Measurements from ENCODE around the gene LTBP4. TPM values are rescaled to one million over a fixed set of nuclear protein-coding genes. Genes with fewer than 3 reads are reported as not detected.
"Not testable (repeated sequence)": the region's sequence is repeated elsewhere in the genome, so short reads cannot be mapped to it uniquely, and the experiment has no call there.

LTBP4 gene
- total RNA-seq, 2 donors from 2014 or later = 178 to 245 TPM

DNA sequence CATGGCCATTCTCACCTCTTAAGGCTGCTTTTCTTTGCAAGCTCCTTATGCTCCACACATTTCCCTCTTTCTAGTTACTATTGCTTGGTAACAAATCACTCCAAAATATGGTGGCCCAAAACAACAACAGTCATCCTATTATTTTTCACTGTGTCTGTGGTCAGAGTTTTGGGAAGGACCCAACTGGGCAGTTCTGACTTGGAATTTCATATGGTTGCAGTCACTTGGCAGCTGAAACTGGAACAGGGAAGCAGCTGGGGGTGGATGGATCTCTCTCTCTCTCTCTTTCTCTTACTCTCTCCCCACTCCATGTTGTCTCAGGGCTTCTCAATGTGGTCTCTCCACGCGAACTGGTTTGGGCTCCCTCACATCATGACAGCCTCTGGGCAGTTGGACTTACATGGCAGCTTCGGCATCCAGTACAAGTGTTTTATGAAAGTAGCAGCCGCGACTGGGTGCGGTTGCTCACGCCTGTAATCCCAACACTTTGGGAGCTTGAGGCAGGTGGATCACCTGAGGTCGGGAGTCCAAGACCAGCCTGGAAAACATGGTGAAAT lies 49.7 kb downstream of the LTBP4 start:
- H3K36me3 Mint-ChIP-seq = no peaks in the 10 kb centered on the region
- no peak overlapping the region for H3K27ac Mint-ChIP-seq
- DNase-seq (ENCODE audit: low spot score in 2 of 2) (no peak), ATAC-seq (no peak)
- no peaks in the 10 kb centered on the region for H3K9me3 Mint-ChIP-seq

DNA sequence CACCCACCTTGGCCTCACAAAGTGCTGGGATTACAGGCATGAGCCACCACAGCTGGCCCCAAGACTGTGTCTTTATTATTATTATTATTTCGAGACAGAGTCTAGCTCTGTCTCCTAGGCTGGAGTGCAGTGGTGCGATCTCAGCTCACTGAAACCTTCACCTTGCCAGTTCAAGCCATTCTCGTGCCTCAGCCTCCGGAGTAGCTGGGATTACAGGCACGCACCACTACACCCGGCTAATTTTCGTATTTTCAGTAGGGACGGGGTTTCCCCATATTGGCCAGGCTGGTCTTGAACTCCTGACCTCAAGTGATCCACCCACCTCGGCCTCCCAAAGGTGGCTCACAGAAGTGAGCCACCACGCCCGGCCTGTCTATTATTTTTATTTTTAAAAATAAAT lies 51.1 kb downstream of the LTBP4 start:
- not testable (repeated sequence) for ATAC-seq; H3K27ac Mint-ChIP-seq; DNase-seq (ENCODE audit: low spot score in 2 of 2); H3K36me3 Mint-ChIP-seq; H3K9me3 Mint-ChIP-seq

DNA sequence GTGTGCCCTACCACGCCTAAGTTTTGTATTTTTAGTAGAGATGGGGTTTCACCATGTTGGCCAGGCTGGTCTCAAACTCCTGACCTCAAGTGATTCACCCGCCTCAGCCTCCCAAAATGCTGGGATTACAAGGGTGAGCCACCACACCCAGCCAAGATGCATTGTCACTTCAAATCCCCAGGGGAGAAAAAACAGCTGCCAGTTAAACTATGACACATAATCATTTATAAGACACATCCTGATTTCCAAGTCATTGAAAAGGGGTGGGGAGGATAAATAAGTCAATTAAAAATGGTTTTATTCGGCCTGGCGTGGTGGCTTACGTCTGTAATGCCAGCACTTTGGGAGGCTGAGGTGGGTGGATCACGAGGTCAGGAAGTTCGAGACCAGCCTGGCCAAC lies 54.5 kb downstream of the LTBP4 start:
- H3K9me3 Mint-ChIP-seq; DNase-seq (ENCODE audit: low spot score in 2 of 2); H3K36me3 Mint-ChIP-seq; H3K27ac Mint-ChIP-seq; ATAC-seq: not testable (repeated sequence)

DNA sequence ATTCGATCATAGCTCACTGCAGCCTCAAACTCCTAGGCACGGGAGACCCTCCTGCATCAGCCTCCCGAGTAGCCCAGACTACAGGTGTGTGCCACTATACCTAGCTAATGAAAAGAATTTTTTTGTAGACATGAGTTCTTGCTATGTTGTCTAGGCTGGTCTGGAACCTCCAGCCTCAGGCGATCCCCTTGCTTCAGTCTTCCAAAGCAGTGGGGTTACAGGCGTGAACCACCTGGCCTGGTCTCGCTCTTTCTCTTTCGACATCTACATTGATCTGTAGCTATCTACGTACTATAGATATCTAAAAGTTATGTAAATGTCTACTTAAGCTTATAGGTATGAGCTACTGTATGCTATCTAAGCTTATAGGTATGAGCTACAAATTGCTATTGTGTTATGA lies 56.9 kb downstream of the LTBP4 start:
- H3K9me3 Mint-ChIP-seq = no peaks in the 10 kb centered on the region
- H3K36me3 Mint-ChIP-seq = no peaks in the 10 kb centered on the region
- ATAC-seq (no peak), DNase-seq (ENCODE audit: low spot score in 2 of 2) (no peak)
- H3K27ac Mint-ChIP-seq = no peak overlapping the region

DNA sequence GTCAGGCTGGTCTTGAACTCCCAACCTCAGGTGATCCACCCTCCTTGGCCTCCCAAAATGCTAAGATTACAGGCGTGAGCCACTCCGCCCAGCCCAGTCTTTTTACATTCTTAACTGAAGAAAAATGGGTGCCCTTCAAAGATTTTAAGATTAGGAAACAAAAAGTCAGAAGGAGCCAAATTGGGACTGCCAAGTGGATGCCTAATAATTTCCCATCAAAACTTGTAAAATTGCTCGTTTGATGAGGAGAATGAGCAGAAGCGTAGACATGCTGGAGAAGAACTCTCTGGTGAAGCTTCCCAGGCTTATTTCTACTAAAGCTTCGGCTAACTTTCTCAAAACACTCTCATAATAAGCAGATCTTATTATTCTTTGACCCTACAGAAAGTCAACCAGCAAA lies 57.9 kb downstream of the LTBP4 start:
- no peak for DNase-seq (ENCODE audit: low spot score in 2 of 2)
- Mint-ChIP-seq H3K27ac (no peak overlapping the region), H3K36me3 (no peaks in the 10 kb centered on the region), H3K9me3 (no peaks in the 10 kb centered on the region)
- ATAC-seq = no peak

DNA sequence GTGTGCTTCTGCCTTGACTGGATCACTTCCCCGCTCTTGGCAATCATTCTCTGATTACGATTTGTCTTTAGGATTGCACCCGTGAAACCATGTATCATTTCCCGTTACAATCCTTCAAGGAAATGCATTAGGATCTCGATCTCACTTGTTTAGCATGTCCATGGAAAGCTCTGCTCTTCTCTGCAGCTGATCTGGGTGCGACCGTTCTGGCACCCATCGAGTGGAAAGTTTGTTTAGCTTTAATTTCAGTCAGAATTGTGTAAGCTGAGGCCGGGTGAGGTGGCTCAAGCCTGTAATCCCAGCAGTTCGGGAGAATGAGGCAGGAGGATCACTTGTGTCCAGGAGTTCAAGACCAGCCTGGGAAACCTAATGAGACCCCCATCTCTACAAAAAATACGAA lies 58.4 kb downstream of the LTBP4 start:
- no peak for ATAC-seq
- Mint-ChIP-seq H3K9me3 (no peaks in the 10 kb centered on the region), H3K36me3 (no peaks in the 10 kb centered on the region), H3K27ac (no peak overlapping the region)
- DNase-seq (ENCODE audit: low spot score in 2 of 2) = no peak

DNA sequence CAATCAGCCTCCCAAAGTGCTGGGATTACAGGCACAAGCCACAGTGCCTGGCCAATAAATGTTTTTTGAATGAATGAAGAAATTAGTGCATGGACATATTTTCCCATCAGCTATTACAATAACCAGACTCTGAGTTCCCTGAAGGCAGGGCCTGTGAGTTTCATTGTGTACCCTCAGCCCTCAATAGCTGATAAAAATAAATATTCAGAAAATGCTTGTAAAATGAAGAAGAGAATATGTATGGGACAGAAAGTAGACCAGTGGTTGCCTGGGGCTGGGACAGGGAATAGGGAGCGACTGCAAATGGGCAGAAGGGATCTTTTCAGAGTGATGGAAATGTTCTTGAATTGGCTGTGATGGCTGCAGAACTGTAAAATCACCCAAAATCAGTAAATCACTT lies 60.4 kb downstream of the LTBP4 start:
- ATAC-seq (no peak), DNase-seq (ENCODE audit: low spot score in 2 of 2) (no peak)
- H3K36me3 Mint-ChIP-seq = peaks cover 0 to 1% of the 10 kb centered on the region in 2 donors
- no peak overlapping the region for H3K27ac Mint-ChIP-seq
- no peaks in the 10 kb centered on the region for H3K9me3 Mint-ChIP-seq

DNA sequence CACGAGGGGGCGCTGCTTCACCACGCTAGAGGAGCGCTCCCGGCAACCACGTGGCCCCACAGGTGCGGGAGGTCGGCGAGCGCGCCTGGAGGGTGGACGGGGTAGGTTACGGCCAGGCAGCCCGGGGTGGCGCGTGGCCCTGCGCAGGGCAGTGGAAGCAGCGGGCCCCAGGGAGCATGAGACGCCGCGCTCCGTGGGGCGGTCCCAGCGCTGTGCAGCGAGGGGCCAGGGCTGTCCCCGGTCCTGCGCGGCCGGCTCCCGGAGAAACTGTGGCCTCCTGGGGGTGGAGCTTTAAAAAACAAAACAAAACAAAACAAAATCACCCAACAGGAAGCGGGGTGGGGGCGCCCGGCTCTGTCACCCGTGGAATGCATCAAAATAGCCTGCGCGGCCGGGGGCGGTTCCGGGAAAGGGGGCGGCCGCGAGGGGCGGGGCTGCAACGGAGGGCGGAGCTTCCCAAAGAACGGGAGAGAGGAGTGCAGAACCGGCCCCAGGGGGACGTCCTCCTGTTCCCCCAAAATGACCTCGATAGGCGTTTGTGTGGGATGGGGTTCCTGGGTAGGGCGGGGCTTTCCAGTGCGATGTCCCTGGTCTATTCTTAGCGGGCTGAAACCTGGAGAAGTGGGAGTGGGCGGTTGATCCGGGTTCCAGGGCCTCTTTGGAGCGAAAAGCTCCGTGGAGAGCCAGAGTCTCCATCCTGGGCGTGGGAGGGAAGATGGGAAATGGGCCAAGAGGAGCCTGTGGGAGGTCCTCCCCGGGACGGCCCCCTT lies 61.9 kb downstream of the LTBP4 start:
- peak; percentile 89 to 90 for ATAC-seq
- peak; percentile 91 to 96 for DNase-seq (ENCODE audit: low spot score in 2 of 2)
- Mint-ChIP-seq H3K27ac (peak overlapping the region; percentile 80 to 91), H3K36me3 (peaks cover 0 to 7% of the 10 kb centered on the region in 2 donors), H3K9me3 (no peaks in the 10 kb centered on the region)

DNA sequence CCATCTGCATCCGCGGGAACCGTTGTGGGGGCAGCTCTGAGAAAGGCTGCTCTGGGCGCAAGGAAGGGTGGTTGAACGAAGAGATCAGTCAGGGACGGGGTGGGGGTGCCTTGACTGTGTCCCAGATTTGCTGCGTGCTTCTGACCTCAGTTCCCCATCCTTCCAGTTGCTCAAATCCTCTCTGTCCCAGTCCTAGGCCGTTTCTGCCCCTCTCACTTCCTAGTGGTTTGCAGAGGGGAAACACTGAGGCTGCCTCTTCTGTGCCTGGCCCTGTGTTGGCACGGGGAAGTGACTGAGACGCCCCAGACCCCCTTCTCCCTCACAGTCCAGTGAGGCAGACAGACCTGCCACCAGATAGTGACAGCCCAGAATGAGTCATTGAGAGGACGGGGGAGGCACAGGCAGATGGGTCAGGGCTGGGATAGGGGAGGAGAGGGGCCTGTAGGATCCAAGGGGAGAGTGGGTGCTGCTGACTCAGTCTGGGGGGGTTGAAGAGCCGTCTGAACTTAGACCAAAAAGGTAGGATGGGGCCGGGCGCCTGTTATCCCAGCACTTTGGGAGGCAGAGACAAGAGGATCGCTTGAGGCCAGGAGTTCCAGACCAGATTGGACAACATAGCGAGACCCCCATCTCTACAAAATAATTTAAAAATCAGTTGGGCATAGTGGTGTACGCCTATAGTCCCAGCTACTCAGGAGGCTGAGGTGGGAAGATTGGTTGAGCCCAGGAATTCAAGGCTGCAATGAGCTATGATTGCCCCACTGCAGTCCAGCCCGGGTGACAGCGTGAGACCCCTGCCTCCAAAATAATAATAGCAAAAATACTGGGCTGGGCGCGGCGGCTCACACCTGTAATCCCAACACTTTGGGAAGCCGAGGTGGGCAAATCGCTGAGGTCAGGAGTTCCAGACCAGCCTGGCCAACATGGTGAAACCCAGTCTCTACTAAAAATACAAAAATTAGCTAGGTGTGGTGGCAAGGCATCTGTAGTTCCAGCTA lies 62.8 kb downstream of the LTBP4 start:
- peak; percentile 8 to 51 for ATAC-seq
- DNase-seq (ENCODE audit: low spot score in 2 of 2) = peak in 1 of 2 donors; percentile 62
- peaks cover 0 to 9% of the 10 kb centered on the region in 2 donors for H3K36me3 Mint-ChIP-seq
- H3K27ac Mint-ChIP-seq = peak overlapping the region; percentile 80 to 91
- no peaks in the 10 kb centered on the region for H3K9me3 Mint-ChIP-seq

DNA sequence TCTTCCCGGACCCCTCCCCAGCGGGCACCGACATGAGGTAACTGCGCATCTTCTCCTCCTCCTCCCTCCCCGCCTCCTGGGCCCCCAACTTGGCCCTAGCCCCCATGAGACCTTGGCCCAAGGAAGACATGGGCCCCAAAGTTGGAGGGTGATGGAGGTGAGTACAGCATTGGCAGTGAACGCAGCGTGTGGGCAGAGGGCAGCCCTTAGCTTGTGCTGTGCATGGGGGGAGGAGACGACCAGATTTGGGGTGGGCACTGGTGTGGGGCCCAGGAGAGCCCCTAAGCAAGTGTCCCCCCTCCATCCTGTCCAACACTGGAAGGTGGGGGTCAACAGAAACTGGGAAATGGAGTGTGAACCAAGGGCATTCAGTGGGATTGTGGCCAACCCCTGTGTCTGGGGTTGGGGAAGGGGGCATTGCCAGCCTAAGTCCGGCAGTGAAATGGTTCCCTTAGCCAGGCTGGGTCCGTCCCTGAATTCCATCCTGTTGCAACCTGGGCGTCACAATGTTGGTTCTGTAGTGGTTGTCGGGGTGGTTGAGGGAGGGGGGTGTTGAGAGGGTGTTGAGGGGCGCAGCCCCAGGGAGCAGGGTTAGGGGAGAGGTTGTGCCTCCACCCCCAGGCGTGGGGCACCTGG lies 65.8 kb downstream of the LTBP4 start:
- H3K27ac Mint-ChIP-seq = peak overlapping the region; percentile 4 to 41
- peaks cover 21 to 34% of the 10 kb centered on the region in 2 donors for H3K36me3 Mint-ChIP-seq
- DNase-seq (ENCODE audit: low spot score in 2 of 2) = no peak
- H3K9me3 Mint-ChIP-seq = no peaks in the 10 kb centered on the region
- ATAC-seq = no peak

DNA sequence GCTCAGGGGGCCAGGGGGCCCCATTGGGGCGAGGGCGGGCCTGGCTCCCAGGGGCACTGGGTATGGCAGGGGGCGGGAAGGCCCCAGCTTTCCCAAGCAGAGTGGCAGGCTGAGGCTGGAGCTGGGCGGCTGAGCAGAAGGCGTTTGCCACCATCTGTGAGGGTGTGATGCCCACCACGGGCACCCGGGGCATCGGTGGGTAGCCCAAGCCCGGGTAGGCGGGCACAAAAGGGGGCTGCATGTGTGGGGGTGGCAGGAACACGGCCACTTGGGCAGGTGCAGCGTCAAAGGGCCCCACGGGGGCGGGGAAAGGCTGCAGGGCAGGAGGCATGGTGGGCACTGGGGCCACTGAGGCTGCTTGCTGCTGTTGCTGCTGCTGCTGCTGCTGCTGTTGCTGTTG lies 66.4 kb downstream of the LTBP4 start:
- DNase-seq (ENCODE audit: low spot score in 2 of 2) = no peak
- Mint-ChIP-seq H3K36me3 (peaks cover 21 to 34% of the 10 kb centered on the region in 2 donors), H3K9me3 (no peaks in the 10 kb centered on the region), H3K27ac (no peak overlapping the region)
- ATAC-seq = no peak

DNA sequence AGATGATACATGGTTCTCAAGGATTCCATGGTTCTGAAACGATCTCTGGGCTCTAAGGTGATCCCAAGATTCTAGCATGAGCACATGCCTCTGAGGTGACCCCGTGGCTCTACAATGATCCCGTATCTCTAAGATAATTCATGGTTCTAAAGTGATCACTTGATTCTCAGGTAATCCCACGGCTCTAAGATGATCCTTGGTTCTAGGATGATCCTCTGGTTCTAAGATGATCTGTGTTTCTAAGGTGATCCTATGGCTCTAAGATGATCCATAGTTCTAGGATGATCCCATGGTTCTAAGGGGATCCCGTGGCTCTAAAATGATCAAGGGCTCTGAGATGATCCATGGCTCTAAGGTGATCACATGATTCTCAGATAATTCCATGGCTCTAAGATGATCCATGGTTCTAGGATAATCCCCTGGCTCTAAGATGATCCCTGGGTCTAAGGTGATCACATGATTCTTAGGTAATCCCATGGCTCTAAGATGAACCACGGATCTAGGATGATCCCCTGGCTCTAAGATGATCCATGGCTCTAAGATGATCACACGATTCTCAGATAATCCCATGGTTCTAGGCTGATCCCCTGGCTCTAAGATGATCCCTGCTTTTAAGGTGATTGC lies 67.9 kb downstream of the LTBP4 start:
- peaks cover 21 to 34% of the 10 kb centered on the region in 2 donors for H3K36me3 Mint-ChIP-seq
- DNase-seq (ENCODE audit: low spot score in 2 of 2) (no peak), ATAC-seq (no peak)
- no peak overlapping the region for H3K27ac Mint-ChIP-seq
- no peaks in the 10 kb centered on the region for H3K9me3 Mint-ChIP-seq

DNA sequence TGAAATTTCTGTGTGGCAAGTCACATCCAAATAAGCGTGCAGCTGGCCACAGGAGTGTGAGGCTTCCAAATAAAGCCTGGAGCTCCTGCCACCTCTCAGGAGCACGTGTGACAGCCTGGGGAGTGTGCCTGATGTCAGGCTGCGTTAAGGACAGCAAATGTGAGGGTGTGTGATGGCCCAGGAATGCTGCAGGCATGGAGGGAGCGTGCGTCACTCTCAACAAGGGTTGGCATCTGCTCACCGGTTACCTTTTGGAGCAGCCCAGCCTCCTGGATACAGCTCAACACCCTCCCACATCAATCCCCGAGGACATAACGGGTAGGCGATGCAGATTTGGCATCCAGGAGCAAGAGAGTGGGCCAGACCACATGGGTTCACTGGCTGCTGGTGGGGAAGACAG lies 70.2 kb downstream of the LTBP4 start:
- DNase-seq (ENCODE audit: low spot score in 2 of 2) (no peak), ATAC-seq (no peak)
- no peaks in the 10 kb centered on the region for H3K9me3 Mint-ChIP-seq
- H3K27ac Mint-ChIP-seq = no peak overlapping the region
- peaks cover 21 to 34% of the 10 kb centered on the region in 2 donors for H3K36me3 Mint-ChIP-seq

DNA sequence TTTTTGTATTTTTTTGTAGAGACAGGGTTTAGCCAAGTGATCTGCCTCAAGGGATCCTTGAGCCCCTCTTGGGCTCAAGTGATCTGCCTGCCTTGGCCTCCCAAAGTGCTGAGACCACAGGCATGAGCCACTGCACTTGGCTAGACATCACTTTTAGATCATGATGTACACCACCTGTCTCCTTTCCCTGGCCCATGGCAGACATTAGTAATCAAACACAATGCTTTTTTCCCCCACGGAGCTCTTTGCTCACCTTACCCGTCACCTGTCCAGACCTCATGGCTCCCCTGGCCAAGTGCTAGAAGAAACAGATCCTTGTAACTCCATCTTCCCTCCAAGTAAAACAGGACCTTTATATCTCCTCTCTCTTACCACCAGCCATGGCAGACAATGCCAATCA lies 70.9 kb downstream of the LTBP4 start:
- no peaks in the 10 kb centered on the region for H3K9me3 Mint-ChIP-seq
- DNase-seq (ENCODE audit: low spot score in 2 of 2) = no peak
- no peak for ATAC-seq
- H3K27ac Mint-ChIP-seq = no peak overlapping the region
- H3K36me3 Mint-ChIP-seq = peaks cover 21 to 28% of the 10 kb centered on the region in 2 donors

DNA sequence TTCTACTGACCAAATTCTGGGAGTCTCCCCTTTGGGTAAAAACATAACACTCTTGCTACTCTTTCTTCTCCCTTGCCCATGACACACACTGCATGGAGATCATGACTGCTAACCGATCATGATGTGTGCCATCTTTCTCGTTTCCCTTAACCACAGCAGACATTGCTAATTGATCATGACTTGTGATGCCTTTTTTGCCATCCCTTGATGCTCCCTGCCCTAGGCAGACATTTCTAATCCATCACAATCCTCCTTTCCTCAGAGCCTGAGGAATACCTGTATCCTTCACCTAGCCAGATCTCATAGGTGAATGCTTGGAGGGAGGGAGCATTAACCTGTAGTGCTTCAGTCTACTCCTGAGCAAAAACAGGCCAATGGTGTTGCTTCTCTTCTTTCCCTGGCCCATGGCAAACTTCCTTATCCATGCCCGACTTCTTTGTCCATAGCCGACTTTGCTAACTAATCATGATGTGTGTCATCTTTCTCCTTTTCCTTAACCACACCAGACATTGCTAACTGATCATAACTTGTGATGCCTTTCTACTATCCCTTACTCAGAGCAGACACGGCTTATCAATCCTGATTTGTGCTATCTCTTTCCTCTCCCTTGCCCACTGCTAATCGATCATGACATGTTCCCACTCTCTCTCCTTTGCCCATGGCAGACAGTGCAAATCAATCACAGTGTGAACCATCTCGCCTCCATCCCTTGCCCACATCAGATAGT lies 71.6 kb downstream of the LTBP4 start:
- ATAC-seq (no peak), DNase-seq (ENCODE audit: low spot score in 2 of 2) (no peak)
- Mint-ChIP-seq H3K36me3 (peaks cover 25 to 31% of the 10 kb centered on the region in 2 donors), H3K27ac (no peak overlapping the region), H3K9me3 (no peaks in the 10 kb centered on the region)

DNA sequence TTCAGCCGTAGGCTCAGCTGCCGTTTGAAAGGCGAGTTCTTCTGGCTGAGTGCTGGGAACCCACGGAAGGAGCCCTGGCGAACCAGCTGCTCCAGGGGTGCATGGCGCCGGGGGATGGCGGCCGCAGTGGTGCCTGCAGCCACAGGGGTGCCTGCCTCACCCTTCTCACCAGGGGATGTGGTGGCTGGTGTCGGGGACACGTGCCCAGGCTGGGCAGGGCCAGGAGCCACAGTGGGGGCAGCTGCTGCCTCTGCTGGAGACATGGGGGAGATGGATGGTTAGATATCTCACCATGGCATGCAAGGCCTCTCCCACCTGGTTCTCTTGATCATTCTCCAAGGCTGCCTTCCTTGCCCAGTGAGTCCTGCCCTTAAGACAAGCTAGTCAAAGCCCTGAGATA lies 72.2 kb downstream of the LTBP4 start:
- DNase-seq (ENCODE audit: low spot score in 2 of 2) (no peak), ATAC-seq (no peak)
- Mint-ChIP-seq H3K9me3 (no peaks in the 10 kb centered on the region), H3K36me3 (peaks cover 27 to 38% of the 10 kb centered on the region in 2 donors), H3K27ac (no peak overlapping the region)

All from activated naive CD4-positive, alpha-beta T cell treated with anti-CD3 and anti-CD28 coated beads, Interleukin-2, amount 50 U/mL, for 72 hours (primary cell).